Thoracic aorta (tissue), 2 donors: ENCODE data around the gene SLC6A20. TPM values are rescaled to one million over a fixed set of nuclear protein-coding genes. Genes with fewer than 3 reads are reported as not detected.

Experiments used
- ATAC-seq: fragments of 150-250 bp; one replicate; pipeline ENCODE4 v1.8.0; 2017; ENCODE audit warnings: low read depth; ENCODE audit not compliant: insufficient number of reproducible peaks, low FRiP score
- DNase-seq: peaks from one replicate; pipeline ENCODE4 v3.0.0-alpha.2; 2020; ENCODE audit warnings: low spot score
- H3K27ac ChIP-seq, 2 donors: fragments of 200-600 bp; sonication (generic); 1 replicate in 1 of 2; 2 replicates in 1 of 2; pipeline ENCODE4 v1.5.1; 2016; ENCODE audit warnings: mild to moderate bottlenecking in 2 of 2, moderate library complexity in 2 of 2
- H3K27me3 ChIP-seq: fragments of 200-600 bp; sonication (generic); replicated peaks from 2 replicates; pipeline ENCODE4 v1.6.0; 2016; ENCODE audit warnings: mild to moderate bottlenecking; ENCODE audit not compliant: insufficient read depth
- H3K36me3 ChIP-seq: fragments of 200-600 bp; sonication (generic); one replicate; pipeline ENCODE4 v1.5.1; 2016
- H3K4me1 ChIP-seq, 2 donors: fragments of 200-600 bp; sonication (generic); 1 replicate in 1 of 2; 2 replicates in 1 of 2; pipeline versions ENCODE4 v1.5.1 to v1.6.0; 2016; ENCODE audit warnings: low read depth in 2 of 2, mild to moderate bottlenecking in 1 of 2; ENCODE audit not compliant: control insufficient read depth in 1 of 2
- H3K4me3 ChIP-seq: fragments of 200-600 bp; sonication (generic); 2 replicates; pipeline ENCODE4 v1.5.1; 2016; ENCODE audit warnings: mild to moderate bottlenecking
- H3K9me3 ChIP-seq: fragments of 200-600 bp; sonication (generic); 2 replicates; pipeline ENCODE4 v1.5.1; 2016
- total RNA-seq, 2 donors: library from RNA; depleted of rRNA; stranded (reverse); fragments of >200 nt; gene quantifications; one replicate each; pipeline versions ENCODE4 v1.1.0 to v1.2.3, GENCODE V29; 2016
- TF ChIP-seq, protein P1 (sequence below): fragments of 200-600 bp; sonication (generic); IDR thresholded peaks from one replicate; pipeline ENCODE4 v1.5.1; 2019; ENCODE audit warnings: antibody characterized with exemption

Gene SLC6A20, protein sequence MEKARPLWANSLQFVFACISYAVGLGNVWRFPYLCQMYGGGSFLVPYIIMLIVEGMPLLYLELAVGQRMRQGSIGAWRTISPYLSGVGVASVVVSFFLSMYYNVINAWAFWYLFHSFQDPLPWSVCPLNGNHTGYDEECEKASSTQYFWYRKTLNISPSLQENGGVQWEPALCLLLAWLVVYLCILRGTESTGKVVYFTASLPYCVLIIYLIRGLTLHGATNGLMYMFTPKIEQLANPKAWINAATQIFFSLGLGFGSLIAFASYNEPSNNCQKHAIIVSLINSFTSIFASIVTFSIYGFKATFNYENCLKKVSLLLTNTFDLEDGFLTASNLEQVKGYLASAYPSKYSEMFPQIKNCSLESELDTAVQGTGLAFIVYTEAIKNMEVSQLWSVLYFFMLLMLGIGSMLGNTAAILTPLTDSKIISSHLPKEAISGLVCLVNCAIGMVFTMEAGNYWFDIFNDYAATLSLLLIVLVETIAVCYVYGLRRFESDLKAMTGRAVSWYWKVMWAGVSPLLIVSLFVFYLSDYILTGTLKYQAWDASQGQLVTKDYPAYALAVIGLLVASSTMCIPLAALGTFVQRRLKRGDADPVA
- total RNA-seq = under 1 TPM in 1 of 2 donors, not detected in 1; 0.28 TPM

DNA sequence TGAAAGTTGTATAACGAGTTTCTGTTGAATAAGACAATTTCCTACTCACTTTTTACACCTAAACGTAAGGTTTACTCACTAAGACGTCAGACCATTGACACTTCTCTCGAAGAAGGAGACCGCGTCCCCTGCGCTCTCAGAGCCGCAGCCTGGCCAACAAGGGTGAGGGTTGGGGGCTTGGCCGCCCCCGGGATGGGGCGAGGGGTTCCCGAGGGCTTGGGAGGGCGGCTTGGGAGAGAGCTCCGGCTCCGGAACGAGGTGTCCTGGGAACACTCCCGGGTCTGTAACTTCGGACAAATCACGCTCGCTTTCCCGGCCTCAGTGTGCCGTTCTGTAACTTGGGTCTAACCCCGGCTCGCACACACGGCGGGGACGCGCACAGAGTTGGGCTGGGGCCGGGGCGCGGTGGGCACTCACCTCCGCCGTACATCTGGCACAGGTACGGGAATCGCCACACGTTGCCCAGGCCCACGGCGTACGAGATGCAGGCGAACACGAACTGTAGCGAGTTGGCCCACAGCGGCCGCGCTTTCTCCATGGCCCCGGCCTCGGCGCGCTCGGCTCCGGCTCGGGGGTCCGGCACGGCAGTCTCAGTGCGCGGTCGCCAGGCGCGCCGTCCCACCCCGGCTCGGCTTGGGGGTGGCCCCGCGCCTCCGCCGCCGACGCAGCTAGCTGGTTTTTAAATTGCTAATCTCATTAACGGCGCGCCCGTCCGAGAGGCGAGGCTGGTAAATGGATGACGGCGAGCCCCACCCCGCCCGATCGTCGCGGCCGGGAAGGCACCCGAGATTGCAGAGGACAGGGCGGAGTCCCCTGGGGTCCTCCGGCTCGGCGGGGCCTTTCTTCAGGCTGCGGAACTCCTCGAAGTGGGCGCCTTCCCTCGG is at the start of gene SLC6A20:
Gene SLC6A20 (minus strand): TSS at position 655 of the 884 bp plus-strand sequence. CDS start 117 bp downstream, at position 538.
- Histone ChIP-seq H3K9me3 (no peaks in the 10 kb centered on the region), H3K36me3 (no peaks in the 10 kb centered on the region), H3K4me3 (peak within 1 kb of the TSS; percentile 65), H3K27me3 (peaks cover 18% of the 10 kb centered on the region), H3K27ac (no peak within 1 kb of the TSS), H3K4me1 (peaks cover 9 to 15% of the 10 kb centered on the region in 2 donors)
- DNase-seq (no peak), ATAC-seq (no peak)
- TF ChIP-seq, protein P1, sequence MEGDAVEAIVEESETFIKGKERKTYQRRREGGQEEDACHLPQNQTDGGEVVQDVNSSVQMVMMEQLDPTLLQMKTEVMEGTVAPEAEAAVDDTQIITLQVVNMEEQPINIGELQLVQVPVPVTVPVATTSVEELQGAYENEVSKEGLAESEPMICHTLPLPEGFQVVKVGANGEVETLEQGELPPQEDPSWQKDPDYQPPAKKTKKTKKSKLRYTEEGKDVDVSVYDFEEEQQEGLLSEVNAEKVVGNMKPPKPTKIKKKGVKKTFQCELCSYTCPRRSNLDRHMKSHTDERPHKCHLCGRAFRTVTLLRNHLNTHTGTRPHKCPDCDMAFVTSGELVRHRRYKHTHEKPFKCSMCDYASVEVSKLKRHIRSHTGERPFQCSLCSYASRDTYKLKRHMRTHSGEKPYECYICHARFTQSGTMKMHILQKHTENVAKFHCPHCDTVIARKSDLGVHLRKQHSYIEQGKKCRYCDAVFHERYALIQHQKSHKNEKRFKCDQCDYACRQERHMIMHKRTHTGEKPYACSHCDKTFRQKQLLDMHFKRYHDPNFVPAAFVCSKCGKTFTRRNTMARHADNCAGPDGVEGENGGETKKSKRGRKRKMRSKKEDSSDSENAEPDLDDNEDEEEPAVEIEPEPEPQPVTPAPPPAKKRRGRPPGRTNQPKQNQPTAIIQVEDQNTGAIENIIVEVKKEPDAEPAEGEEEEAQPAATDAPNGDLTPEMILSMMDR = no peak

DNA sequence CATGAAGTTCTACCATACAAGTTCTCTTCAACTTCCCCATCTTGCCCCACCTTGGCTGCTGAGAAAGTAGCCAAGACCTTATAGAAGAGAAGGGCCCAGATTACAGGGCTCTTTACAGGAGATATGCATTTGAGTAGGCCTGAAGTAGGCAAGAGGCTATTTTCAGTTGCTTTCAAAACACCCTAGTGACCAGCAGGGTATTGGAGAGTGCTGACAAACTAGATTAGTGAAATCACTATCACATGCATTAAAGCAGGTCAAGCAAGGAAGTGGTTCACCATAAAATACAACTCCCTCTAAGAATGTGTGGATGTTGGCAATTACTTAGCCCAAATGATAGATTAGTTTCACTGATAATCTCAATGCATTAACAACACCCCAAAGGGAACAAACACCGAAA is 48.3 kb upstream of the SLC6A20 start:
- Histone ChIP-seq H3K27ac (no peak overlapping the region), H3K9me3 (no peaks in the 10 kb centered on the region), H3K36me3 (no peaks in the 10 kb centered on the region), H3K27me3 (no peaks in the 10 kb centered on the region), H3K4me3 (no peak overlapping the region), H3K4me1 (peaks cover 4 to 14% of the 10 kb centered on the region in 2 donors)
- TF ChIP-seq, protein P1 = no peak
- ATAC-seq (no peak), DNase-seq (no peak)

DNA sequence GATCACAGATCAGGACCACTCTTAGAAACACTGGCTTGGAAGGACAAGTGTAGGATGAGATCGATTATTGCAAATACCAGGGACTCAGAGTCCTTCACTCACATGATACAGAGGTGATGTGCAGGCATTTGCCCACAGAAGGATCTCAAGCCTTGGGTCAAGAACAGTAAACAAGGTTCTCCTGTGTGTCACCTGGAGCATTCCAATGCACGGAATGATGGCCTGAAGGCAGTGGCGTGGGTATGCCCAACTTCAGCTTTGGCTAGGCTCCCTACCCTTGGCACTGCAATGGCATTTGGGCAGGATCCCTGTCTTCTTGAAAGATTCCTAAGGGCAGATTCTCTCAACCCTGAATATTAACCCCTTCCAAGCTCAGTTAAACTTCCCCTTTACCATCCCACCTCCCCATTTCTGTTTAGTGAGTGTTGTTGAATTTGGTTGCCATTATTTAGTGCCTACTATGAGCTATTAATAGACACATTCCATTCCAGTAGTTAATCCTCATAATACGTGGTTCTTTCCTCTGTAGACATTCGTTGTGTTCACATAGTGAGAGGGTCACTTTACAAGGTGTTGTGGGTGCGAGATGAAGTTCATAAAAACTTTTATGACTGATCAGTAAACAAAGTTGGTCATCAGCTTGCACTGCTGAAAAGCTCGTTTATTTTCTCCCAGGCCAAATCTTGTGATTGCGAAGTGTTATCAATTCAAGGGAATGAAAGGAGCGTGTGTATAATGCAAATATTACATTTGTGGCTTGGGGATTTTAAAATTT is 46.7 kb upstream of the SLC6A20 start:
- ATAC-seq (no peak), DNase-seq (no peak)
- no peaks in the 10 kb centered on the region for H3K9me3 ChIP-seq
- no peaks in the 10 kb centered on the region for H3K36me3 ChIP-seq
- H3K27me3 ChIP-seq = no peaks in the 10 kb centered on the region
- no peak overlapping the region for H3K27ac ChIP-seq
- TF ChIP-seq, protein P1 = no peak
- H3K4me3 ChIP-seq = no peak overlapping the region
- H3K4me1 ChIP-seq = peaks cover 4 to 14% of the 10 kb centered on the region in 2 donors

DNA sequence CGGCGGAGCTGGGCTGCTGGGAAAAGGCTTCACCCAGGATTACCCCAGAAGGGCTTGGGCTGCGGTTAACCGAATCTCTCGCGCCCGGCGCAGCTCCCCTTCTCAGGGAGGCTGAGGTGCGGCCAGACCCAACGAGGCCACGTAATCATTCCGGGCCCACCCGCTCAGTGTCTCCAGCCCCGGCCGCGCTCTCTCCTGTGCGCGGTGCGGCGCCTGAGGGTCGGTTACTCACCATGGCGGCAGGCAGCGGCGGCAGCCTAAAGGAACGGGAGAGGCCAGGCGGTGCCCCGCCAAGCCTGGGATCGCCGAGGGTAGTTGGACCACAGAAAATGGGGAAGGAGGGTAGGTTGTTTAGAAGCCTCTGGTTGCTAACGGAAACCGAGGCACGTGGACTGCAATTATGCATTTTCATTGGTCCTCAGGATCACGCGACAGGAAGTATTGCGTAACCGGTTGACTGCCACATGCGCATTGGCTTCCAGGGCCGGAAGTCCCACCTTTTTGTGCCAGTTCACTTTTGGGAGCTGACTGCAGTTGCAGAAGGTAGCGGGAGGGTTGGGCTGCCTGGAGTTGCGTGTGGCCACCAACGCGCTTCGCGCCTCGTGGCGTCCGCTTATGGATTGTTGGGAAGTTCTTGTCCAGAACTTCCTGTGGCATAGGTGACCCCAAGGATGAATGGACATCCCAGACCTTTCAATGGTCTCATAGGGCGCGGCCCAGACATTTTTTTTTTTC is 45.6 kb upstream of the SLC6A20 start, which contains the start of gene LZTFL1:
Gene LZTFL1 (minus strand): TSS at position 363 of the 735 bp plus-strand sequence. CDS start 128 bp downstream, at position 235.
- Histone ChIP-seq H3K4me3 (peak within 1 kb of the TSS; percentile 82), H3K36me3 (no peaks in the 10 kb centered on the region), H3K9me3 (no peaks in the 10 kb centered on the region), H3K27ac (peak within 1 kb of the TSS; percentile 33), H3K4me1 (peaks cover 4 to 14% of the 10 kb centered on the region in 2 donors), H3K27me3 (no peaks in the 10 kb centered on the region)
- TF ChIP-seq, protein P1 = no peak
- peak; percentile 89 for DNase-seq
- ATAC-seq = peak; percentile 98
